Neural cell (in vitro differentiated cells): Measurements from ENCODE around the gene TRAPPC1. TPM values are rescaled to one million over a fixed set of nuclear protein-coding genes. Genes with fewer than 3 reads are reported as not detected.

Experiments used
- H2AFZ ChIP-seq: fragments of 200-600, 300-800 bp; sonication (generic), shearing (Covaris generic); 2 replicates; pipeline ENCODE4 v1.6.0; 2014; ENCODE audit warnings: low read depth, mild to moderate bottlenecking, antibody characterized with exemption, low read length, moderate library complexity
- H3F3A ChIP-seq: fragments of 200-600 bp; shearing (Covaris generic); 2 replicates; pipeline ENCODE4 v1.6.1; 2016; ENCODE audit warnings: mild to moderate bottlenecking, moderate library complexity, mixed read lengths, antibody characterized with exemption, low read length; ENCODE audit not compliant: insufficient read depth, poor library complexity, severe bottlenecking
- H3K27ac ChIP-seq: fragments of 200-600, 300-800 bp; sonication (generic), shearing (Covaris generic); 2 replicates; pipeline ENCODE4 v1.5.1; 2014; ENCODE audit warnings: mild to moderate bottlenecking, low read length, moderate library complexity
- H3K27me3 ChIP-seq: fragments of 300-800, 200-600 bp; sonication (generic), shearing (Covaris generic); 2 replicates; pipeline ENCODE4 v1.6.0; 2014; ENCODE audit warnings: mild to moderate bottlenecking, low read depth, low read length, moderate library complexity; ENCODE audit not compliant: insufficient read depth
- H3K36me3 ChIP-seq: fragments of 300-800, 200-600 bp; sonication (generic), shearing (Covaris generic); 2 replicates; pipeline ENCODE4 v1.5.1; 2014; ENCODE audit warnings: mild to moderate bottlenecking, antibody characterized with exemption, low read length, moderate library complexity; ENCODE audit not compliant: insufficient read depth
- H3K4me2 ChIP-seq: fragments of 300-800, 200-600 bp; sonication (generic), shearing (Covaris generic); 2 replicates; pipeline ENCODE4 v1.6.0; 2014; ENCODE audit warnings: mild to moderate bottlenecking, low read length
- H3K4me3 ChIP-seq: fragments of 300-800, 200-600 bp; sonication (generic), shearing (Covaris generic); 2 replicates; pipeline ENCODE4 v1.5.1; 2014; ENCODE audit warnings: mild to moderate bottlenecking, low read length, moderate library complexity
- H3K79me2 ChIP-seq: fragments of 200-600 bp; shearing (Covaris generic); replicated peaks from 2 replicates; pipeline ENCODE4 v1.6.0; 2014; ENCODE audit warnings: mild to moderate bottlenecking, low read length, moderate library complexity; ENCODE audit not compliant: insufficient read depth
- H3K9ac ChIP-seq: fragments of 300-800, 200-600 bp; sonication (generic), shearing (Covaris generic); 2 replicates; pipeline ENCODE4 v1.6.1; 2016; ENCODE audit warnings: mild to moderate bottlenecking, low read length, mixed read lengths
- H3K9me2 ChIP-seq: fragments of 200-600 bp; shearing (Covaris generic); 2 replicates; pipeline ENCODE4 v1.6.1; 2016; ENCODE audit warnings: mild to moderate bottlenecking, low read length, mixed read lengths; ENCODE audit not compliant: insufficient read depth
- H3K9me3 ChIP-seq: fragments of 200-600, 300-800 bp; sonication (generic), shearing (Covaris generic); 2 replicates; pipeline ENCODE4 v1.6.1; 2016; ENCODE audit warnings: mild to moderate bottlenecking, mixed run types, low read length, moderate library complexity, mixed read lengths
- H4K20me1 ChIP-seq: fragments of 200-600 bp; shearing (Covaris generic); 2 replicates; pipeline ENCODE4 v1.6.1; 2016; ENCODE audit warnings: mild to moderate bottlenecking, mixed run types; ENCODE audit not compliant: insufficient read depth
- CTCF ChIP-seq: fragments of 450-650 bp; IDR thresholded peaks from 2 replicates; pipeline ENCODE4 v1.5.1; 2014; ENCODE audit warnings: antibody characterized with exemption, mild to moderate bottlenecking, moderate library complexity; ENCODE audit not compliant: poor library complexity, severe bottlenecking
- EP300 ChIP-seq: fragments of 450-650 bp; conservative IDR thresholded peaks from 2 replicates; pipeline ENCODE4 v1.6.1; 2014; ENCODE audit warnings: antibody characterized with exemption, mild to moderate bottlenecking, moderate library complexity; ENCODE audit not compliant: poor library complexity, severe bottlenecking
- EZH2 ChIP-seq: fragments of 200-600, 300-800 bp; shearing (Covaris generic), sonication (generic); IDR thresholded peaks from 2 replicates; pipeline ENCODE4 v1.6.1; 2014; ENCODE audit warnings: antibody characterized with exemption, low read length, borderline replicate concordance, mild to moderate bottlenecking; ENCODE audit not compliant: insufficient read depth, poor library complexity, severe bottlenecking
- MXI1 ChIP-seq: fragments of 450-650 bp; conservative IDR thresholded peaks from 2 replicates; pipeline ENCODE4 v1.6.1; 2014; ENCODE audit warnings: antibody characterized with exemption, mild to moderate bottlenecking; ENCODE audit not compliant: poor library complexity, severe bottlenecking
- POLR2AphosphoS5 ChIP-seq: IDR thresholded peaks from 2 replicates; pipeline ENCODE4 v1.6.1; 2012
- RAD21 ChIP-seq: fragments of 450-650 bp; conservative IDR thresholded peaks from 2 replicates; pipeline ENCODE4 v1.6.1; 2014; ENCODE audit warnings: antibody characterized with exemption, mild to moderate bottlenecking, moderate library complexity
- REST ChIP-seq: IDR thresholded peaks from 2 replicates; pipeline ENCODE4 v1.6.1; 2012; ENCODE audit warnings: borderline replicate concordance
- SMC3 ChIP-seq: fragments of 450-650 bp; conservative IDR thresholded peaks from 2 replicates; pipeline ENCODE4 v1.6.1; 2014; ENCODE audit warnings: antibody characterized with exemption, mild to moderate bottlenecking, moderate library complexity; ENCODE audit not compliant: poor library complexity
- TAF1 ChIP-seq: IDR thresholded peaks from 2 replicates; pipeline ENCODE4 v1.6.1; 2012; ENCODE audit warnings: low read depth
- polyA plus RNA-seq: library from polyadenylated mRNA; depleted of rRNA; stranded (reverse); fragments of >200 nt; gene quantifications from 2 replicates; pipeline ENCODE4 v1.2.3, GENCODE V29; 2014

TRAPPC1 gene
- polyA plus RNA-seq, 1 donor from 2014 or later, result 34.0 TPM

- no peak overlapping the region for H3K27ac ChIP-seq
- no peak overlapping the region for H2AFZ ChIP-seq
- no peaks in the 10 kb centered on the region for H3K9me3 ChIP-seq
- peaks cover 9% of the 10 kb centered on the region for H3K36me3 ChIP-seq
- TF ChIP-seq TAF1, result no peak
- no peak for TF ChIP-seq MXI1
- no peak for TF ChIP-seq SMC3
- TF ChIP-seq RAD21, result no peak
- H4K20me1 ChIP-seq, result no peaks in the 10 kb centered on the region
- no peaks in the 10 kb centered on the region for H3K79me2 ChIP-seq
- H3K27me3 ChIP-seq, result no peaks in the 10 kb centered on the region
- no peaks in the 10 kb centered on the region for H3K9me2 ChIP-seq
- H3F3A ChIP-seq, result no peaks in the 10 kb centered on the region
- no peak overlapping the region for H3K4me3 ChIP-seq
- H3K4me2 ChIP-seq, result no peak overlapping the region
- H3K9ac ChIP-seq, result no peak overlapping the region
These were observed 13.9 kb upstream of the TRAPPC1 start for GRCh38 chr17:7945651-7946050.

- H3K4me2 ChIP-seq, result no peak overlapping the region
- peaks cover 13% of the 10 kb centered on the region for H3K36me3 ChIP-seq
- no peaks in the 10 kb centered on the region for H3K9me2 ChIP-seq
- no peaks in the 10 kb centered on the region for H3K9me3 ChIP-seq
- H2AFZ ChIP-seq, result no peak overlapping the region
- no peaks in the 10 kb centered on the region for H4K20me1 ChIP-seq
- H3K9ac ChIP-seq, result no peak overlapping the region
- no peak overlapping the region for H3K27ac ChIP-seq
- H3K4me3 ChIP-seq, result no peak overlapping the region
- TF ChIP-seq EZH2, result no peak
- no peak for TF ChIP-seq CTCF
- TF ChIP-seq TAF1, result no peak
- no peak for TF ChIP-seq REST
- TF ChIP-seq RAD21, result no peak
- no peak for TF ChIP-seq POLR2AphosphoS5
- TF ChIP-seq SMC3, result no peak
- TF ChIP-seq EP300, result no peak
- TF ChIP-seq MXI1, result no peak
- no peaks in the 10 kb centered on the region for H3F3A ChIP-seq
- H3K27me3 ChIP-seq, result no peaks in the 10 kb centered on the region
- H3K79me2 ChIP-seq, result no peaks in the 10 kb centered on the region
These were observed 12.6 kb upstream of the TRAPPC1 start for GRCh38 chr17:7944326-7944725.

- Histone ChIP-seq H4K20me1 (no peaks in the 10 kb centered on the region), H3K9me2 (no peaks in the 10 kb centered on the region), H3K36me3 (peaks cover 13% of the 10 kb centered on the region), H3K9me3 (no peaks in the 10 kb centered on the region), H3K27ac (no peak overlapping the region), H3K9ac (no peak overlapping the region), H2AFZ (no peak overlapping the region), H3K27me3 (no peaks in the 10 kb centered on the region), H3K79me2 (no peaks in the 10 kb centered on the region), H3K4me3 (no peak overlapping the region), H3F3A (no peaks in the 10 kb centered on the region), H3K4me2 (no peak overlapping the region)
- TF ChIP-seq EP300 (no peak), REST (no peak), TAF1 (no peak), EZH2 (no peak), CTCF (no peak), RAD21 (no peak), SMC3 (no peak), POLR2AphosphoS5 (no peak), MXI1 (no peak)
These were observed 11.5 kb upstream of the TRAPPC1 start for GRCh38 chr17:7943291-7943690.
